IMR-90 (cell line): Measurements from ENCODE around the gene SVOPL. TPM values are rescaled to one million over a fixed set of nuclear protein-coding genes. Genes with fewer than 3 reads are reported as not detected.

Source experiments
- ATAC-seq: fragments of 200-7000 bp; cut with Tn5 transposase; 2 replicates; pipeline ENCODE4 v1.9.1; 2020; ENCODE audit warnings: low read depth, mild to moderate bottlenecking, moderate library complexity
- BruUV-seq: library from RNA; stranded (reverse); fragments of 400-500 nt; replicated peaks from 2 replicates; lab custom pipeline; 2021; lab: Mats Ljungman, UMichigan
- CTCF ChIA-PET: fragments of 300-600 bp; formaldehyde crosslinking; extraction: SDS; loops from one replicate; lab custom pipeline; 2021; ENCODE audit warnings: antibody characterized with exemption; lab: Yijun Ruan, JAX
- POLR2A ChIA-PET: fragments of 300-600 bp; sonication (Branson Sonifier 250); formaldehyde crosslinking; loops from one replicate; lab custom pipeline; 2022; ENCODE audit warnings: antibody characterized with exemption; ENCODE audit not compliant: unreplicated experiment; lab: Charles Lee
- DNase-seq: peaks from one replicate; pipeline ENCODE4 v3.0.0; 2013
- H2AFZ ChIP-seq: replicated peaks from 2 replicates; pipeline ENCODE3; 2013; ENCODE audit warnings: low read length, mild to moderate bottlenecking; ENCODE audit not compliant: poor library complexity
- H2AK5ac ChIP-seq: 2 replicates; pipeline ENCODE4 v1.6.1; 2013; ENCODE audit warnings: low read depth, low read length, inconsistent platforms
- H2AK9ac ChIP-seq: replicated peaks from 2 replicates; pipeline ENCODE3; 2013; ENCODE audit warnings: mild to moderate bottlenecking, low read depth, low read length, moderate library complexity; ENCODE audit not compliant: poor library complexity
- H2BK120ac ChIP-seq: 2 replicates; pipeline ENCODE4 v1.6.1; 2013; ENCODE audit warnings: low read depth, low read length, inconsistent platforms
- H2BK15ac ChIP-seq: 3 replicates; pipeline ENCODE4 v1.6.1; 2013; ENCODE audit warnings: low read depth, low read length, inconsistent platforms
- H2BK20ac ChIP-seq: 2 replicates; pipeline ENCODE4 v1.6.1; 2013; ENCODE audit warnings: low read depth, mild to moderate bottlenecking, inconsistent platforms, low read length, moderate library complexity
- H2BK5ac ChIP-seq: 2 replicates; pipeline ENCODE4 v1.6.1; 2013; ENCODE audit warnings: mild to moderate bottlenecking, low read depth, low read length, inconsistent platforms; ENCODE audit not compliant: poor library complexity, severe bottlenecking
- H3K14ac ChIP-seq: replicated peaks from 2 replicates; pipeline ENCODE4 v1.6.1; 2013; ENCODE audit warnings: low read depth, low read length, inconsistent platforms
- H3K18ac ChIP-seq: 2 replicates; pipeline ENCODE4 v1.6.1; 2013; ENCODE audit warnings: low read depth, low read length, control low read depth
- H3K23ac ChIP-seq: 2 replicates; pipeline ENCODE4 v1.6.1; 2013; ENCODE audit warnings: low read depth, low read length, inconsistent platforms
- H3K27ac ChIP-seq: 2 replicates; pipeline ENCODE4 v1.5.1; 2013; ENCODE audit warnings: mild to moderate bottlenecking, control low read depth, low read length; ENCODE audit not compliant: insufficient read depth
- H3K27me3 ChIP-seq: 2 replicates; pipeline ENCODE4 v1.6.1; 2013; ENCODE audit warnings: low read length; ENCODE audit not compliant: control insufficient read depth, insufficient read depth
- H3K36me3 ChIP-seq: 2 replicates; pipeline ENCODE4 v1.6.1; 2013; ENCODE audit warnings: low read length, mixed read lengths; ENCODE audit not compliant: control insufficient read depth, insufficient read depth
- H3K4ac ChIP-seq: 2 replicates; pipeline ENCODE4 v1.6.1; 2013; ENCODE audit warnings: low read depth, low read length, inconsistent platforms
- H3K4me1 ChIP-seq: 2 replicates; pipeline ENCODE4 v1.6.1; 2013; ENCODE audit warnings: low read length, mixed read lengths; ENCODE audit not compliant: control insufficient read depth, insufficient read depth
- H3K4me2 ChIP-seq: 2 replicates; pipeline ENCODE4 v1.6.1; 2013; ENCODE audit warnings: low read depth, mild to moderate bottlenecking, control low read depth, low read length, moderate library complexity
- H3K4me3 ChIP-seq: 2 replicates; pipeline ENCODE4 v1.5.1; 2013; ENCODE audit warnings: low read depth, mild to moderate bottlenecking, control low read depth, low read length, moderate library complexity; ENCODE audit not compliant: insufficient read depth
- H3K56ac ChIP-seq: 2 replicates; pipeline ENCODE4 v1.6.1; 2013; ENCODE audit warnings: low read length, inconsistent platforms; ENCODE audit not compliant: insufficient read depth; ENCODE audit errors: extremely low read depth
- H3K79me1 ChIP-seq, 2 experiments: 2 replicates each; pipeline ENCODE4 v1.6.1; 2013; ENCODE audit warnings: low read length in 2 of 2, inconsistent platforms in 1 of 2, low read depth in 1 of 2
- H3K9ac ChIP-seq: 2 replicates; pipeline ENCODE4 v1.6.1; 2013; ENCODE audit warnings: low read depth, low read length, control low read depth
- H3K9me1 ChIP-seq: 2 replicates; pipeline ENCODE4 v1.6.1; 2013; ENCODE audit warnings: low read length, inconsistent platforms; ENCODE audit not compliant: insufficient read depth
- H3K9me3 ChIP-seq: 2 replicates; pipeline ENCODE4 v1.6.1; 2013; ENCODE audit warnings: low read length; ENCODE audit not compliant: control insufficient read depth, insufficient read depth
- H4K20me1 ChIP-seq: 2 replicates; pipeline ENCODE4 v1.6.1; 2013; ENCODE audit warnings: low read length, inconsistent platforms; ENCODE audit not compliant: insufficient read depth
- H4K5ac ChIP-seq: 2 replicates; pipeline ENCODE4 v1.6.1; 2013; ENCODE audit warnings: mild to moderate bottlenecking, low read depth, low read length, control low read depth
- H4K8ac ChIP-seq, 2 experiments: 2 replicates each; pipeline ENCODE4 v1.6.1; 2013; ENCODE audit warnings: low read depth in 2 of 2, low read length in 2 of 2, control low read depth in 1 of 2, inconsistent platforms in 1 of 2
- H4K91ac ChIP-seq: 2 replicates; pipeline ENCODE4 v1.6.1; 2013; ENCODE audit warnings: low read depth, low read length, inconsistent platforms; ENCODE audit not compliant: insufficient read depth
- BHLHE40 ChIP-seq: fragments of 150-350 bp; IDR thresholded peaks from 2 replicates; pipeline ENCODE4 v1.6.1; 2016; ENCODE audit warnings: mild to moderate bottlenecking, low read depth, low read length
- CEBPB ChIP-seq: IDR thresholded peaks from 2 replicates; pipeline ENCODE4 v1.6.1; 2012; ENCODE audit warnings: low read depth, low read length, improper control_type of control experiment
- CHD1 ChIP-seq: IDR thresholded peaks from 2 replicates; pipeline ENCODE4 v1.6.1; 2012; ENCODE audit warnings: low read depth, low read length, improper control_type of control experiment
- CTCF ChIP-seq: conservative IDR thresholded peaks from 2 replicates; pipeline ENCODE4 v1.5.1; 2012; ENCODE audit warnings: mild to moderate bottlenecking, low read depth, low read length, improper control_type of control experiment
- FOS ChIP-seq: fragments of 150-350 bp; IDR thresholded peaks from 2 replicates; pipeline ENCODE4 v1.6.1; 2016; ENCODE audit warnings: low read depth, low read length
- MAFK ChIP-seq: IDR thresholded peaks from 2 replicates; pipeline ENCODE4 v1.6.1; 2012; ENCODE audit warnings: low read depth, low read length, improper control_type of control experiment
- MAZ ChIP-seq: IDR thresholded peaks from 2 replicates; pipeline ENCODE4 v1.6.1; 2012; ENCODE audit warnings: low read depth, mild to moderate bottlenecking, low read length, improper control_type of control experiment, moderate library complexity, borderline replicate concordance
- MXI1 ChIP-seq: IDR thresholded peaks from 2 replicates; pipeline ENCODE4 v1.6.1; 2012; ENCODE audit warnings: low read depth, mild to moderate bottlenecking, low read length, moderate library complexity, borderline replicate concordance
- NFE2L2 ChIP-seq: fragments of 150-350 bp; IDR thresholded peaks from 2 replicates; pipeline ENCODE4 v1.6.1; 2016; ENCODE audit warnings: low read depth, mild to moderate bottlenecking, low read length
- POLR2A ChIP-seq: IDR thresholded peaks from 2 replicates; pipeline ENCODE4 v1.6.1; 2012; ENCODE audit warnings: mild to moderate bottlenecking, low read depth, low read length
- RAD21 ChIP-seq: IDR thresholded peaks from 2 replicates; pipeline ENCODE4 v1.6.1; 2012; ENCODE audit warnings: low read length, improper control_type of control experiment
- RCOR1 ChIP-seq: IDR thresholded peaks from 2 replicates; pipeline ENCODE4 v1.6.1; 2012; ENCODE audit warnings: mild to moderate bottlenecking, low read length, improper control_type of control experiment; ENCODE audit not compliant: insufficient replicate concordance
- RFX5 ChIP-seq: IDR thresholded peaks from 2 replicates; pipeline ENCODE4 v1.8.0; 2012; ENCODE audit warnings: low read depth, mild to moderate bottlenecking, low read length, moderate library complexity
- SMC3 ChIP-seq: fragments of 150-350 bp; IDR thresholded peaks from 2 replicates; pipeline ENCODE4 v1.6.1; 2016; ENCODE audit warnings: low read depth, mild to moderate bottlenecking, antibody characterized with exemption, low read length, moderate library complexity
- WGBS, 2 experiments: methylation state at CpG; one replicate each; pipeline versions ENCODE4 v1.1.5 to v1.1.7; 2013; ENCODE audit warnings: missing lambda C conversion rate in 2 of 2; ENCODE audit not compliant: insufficient read length in 1 of 2; ENCODE audit errors: extremely low coverage in 2 of 2; 5-methylcytosine and 5-hydroxymethylcytosine counted together
- dilution Hi-C: fragments of 300-500 bp; cut with HindIII; formaldehyde crosslinking; loops from one replicate; pipeline ENCODE4 v1.14.3; 2018; ENCODE audit warnings: low sequenced_read_pairs; ENCODE audit not compliant: unreplicated experiment
- in situ Hi-C: fragments of 300-500 bp; cut with MboI; formaldehyde crosslinking; loops from 3 replicates; pipeline ENCODE4 v1.14.3; 2019; ENCODE audit warnings: low sequenced_read_pairs, inconsistent platforms, mixed read lengths
- intact Hi-C: fragments of 100-400 bp; cut with micrococcal nuclease; formaldehyde crosslinking; loops from 2 replicates; pipeline ENCODE4 v1.10.0; 2022
- polyA plus RNA-seq, 3 experiments: library from polyadenylated mRNA; depleted of rRNA; stranded (reverse); fragments of >200 nt; gene quantifications; 2 replicates each; pipeline ENCODE4 v1.2.3, GENCODE V29; 2012; ENCODE audit warnings: low replicate concordance in 1 of 3
- total RNA-seq: library from RNA; depleted of rRNA; stranded (reverse); fragments of >200 nt; gene quantifications from 2 replicates; pipeline ENCODE4 v1.2.3, GENCODE V29; 2012
- TF ChIP-seq, protein P1 (sequence below): fragments of 150-350 bp; IDR thresholded peaks from 2 replicates; pipeline ENCODE4 v1.6.1; 2016; ENCODE audit warnings: low read depth, mild to moderate bottlenecking, low read length, moderate library complexity, borderline replicate concordance
- TF ChIP-seq, protein P2 (sequence below): fragments of 150-350 bp; IDR thresholded peaks from 2 replicates; pipeline ENCODE4 v1.6.1; 2017; ENCODE audit warnings: mild to moderate bottlenecking, antibody characterized with exemption, low read length, low read depth

The SVOPL gene
- total and polyA plus RNA-seq, 2 of the 4 experiments (the other 2 are of a cell fraction): not detected

DNA sequence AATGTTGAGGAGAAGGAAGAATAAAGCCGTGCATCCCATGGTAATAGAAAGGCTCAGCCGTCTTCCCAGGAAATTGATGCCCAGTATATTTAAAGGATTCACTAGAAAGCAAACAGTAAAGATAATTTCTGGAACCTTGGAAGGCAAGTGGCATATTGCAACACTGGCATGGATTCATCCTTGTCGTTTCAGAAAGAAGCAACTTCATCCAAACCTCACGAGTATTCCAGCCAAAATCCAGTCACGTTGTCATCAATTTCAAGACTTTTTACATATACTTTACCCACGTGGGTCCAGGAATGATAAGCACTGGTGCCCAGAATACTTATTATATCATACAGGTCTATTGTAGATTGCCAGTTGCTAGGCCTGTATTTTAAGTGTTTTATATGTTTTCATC, 73.8 kb downstream of the SVOPL start:
- no TSS peak for BruUV-seq
- no peak for TF ChIP-seq RAD21
- TF ChIP-seq SMC3: no peak
- no peak for TF ChIP-seq MAFK
- no peak for TF ChIP-seq CTCF
- no peak for TF ChIP-seq FOS
- no peak for TF ChIP-seq BHLHE40
- TF ChIP-seq RCOR1: no peak
- no peak for TF ChIP-seq CEBPB
- TF ChIP-seq MAZ: no peak
- no peak for TF ChIP-seq MXI1
- TF ChIP-seq POLR2A: no peak
- TF ChIP-seq CHD1: no peak
- TF ChIP-seq RFX5: no peak
- TF ChIP-seq, protein P1, sequence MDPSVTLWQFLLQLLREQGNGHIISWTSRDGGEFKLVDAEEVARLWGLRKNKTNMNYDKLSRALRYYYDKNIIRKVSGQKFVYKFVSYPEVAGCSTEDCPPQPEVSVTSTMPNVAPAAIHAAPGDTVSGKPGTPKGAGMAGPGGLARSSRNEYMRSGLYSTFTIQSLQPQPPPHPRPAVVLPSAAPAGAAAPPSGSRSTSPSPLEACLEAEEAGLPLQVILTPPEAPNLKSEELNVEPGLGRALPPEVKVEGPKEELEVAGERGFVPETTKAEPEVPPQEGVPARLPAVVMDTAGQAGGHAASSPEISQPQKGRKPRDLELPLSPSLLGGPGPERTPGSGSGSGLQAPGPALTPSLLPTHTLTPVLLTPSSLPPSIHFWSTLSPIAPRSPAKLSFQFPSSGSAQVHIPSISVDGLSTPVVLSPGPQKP: no peak
- TF ChIP-seq, protein P2, sequence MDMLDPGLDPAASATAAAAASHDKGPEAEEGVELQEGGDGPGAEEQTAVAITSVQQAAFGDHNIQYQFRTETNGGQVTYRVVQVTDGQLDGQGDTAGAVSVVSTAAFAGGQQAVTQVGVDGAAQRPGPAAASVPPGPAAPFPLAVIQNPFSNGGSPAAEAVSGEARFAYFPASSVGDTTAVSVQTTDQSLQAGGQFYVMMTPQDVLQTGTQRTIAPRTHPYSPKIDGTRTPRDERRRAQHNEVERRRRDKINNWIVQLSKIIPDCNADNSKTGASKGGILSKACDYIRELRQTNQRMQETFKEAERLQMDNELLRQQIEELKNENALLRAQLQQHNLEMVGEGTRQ: no peak
- TF ChIP-seq NFE2L2: no peak
- in situ Hi-C loops: no loop called here
- no peak overlapping the region for H2AK5ac ChIP-seq
- H2AK9ac ChIP-seq: no peak overlapping the region
- DNase-seq: no peak
- H2BK20ac ChIP-seq: no peak overlapping the region
- WGBS, 2 experiments: 29% methylated on average over 1 of the region's 6 CpGs; no CpG with 5 or more reads in 1 of the 2 experiments
- H4K5ac ChIP-seq: no peak overlapping the region
- dilution Hi-C loops: no loop called here
- no peak overlapping the region for H3K9ac ChIP-seq
- no peak overlapping the region for H3K14ac ChIP-seq
- no peaks in the 10 kb centered on the region for H3K4me1 ChIP-seq
- no peak overlapping the region for H3K27ac ChIP-seq
- no peak overlapping the region for H2AFZ ChIP-seq
- no peaks in the 10 kb centered on the region for H3K9me3 ChIP-seq
- no peak overlapping the region for H3K56ac ChIP-seq
- H3K27me3 ChIP-seq: no peaks in the 10 kb centered on the region
- H2BK5ac ChIP-seq: no peak overlapping the region
- ATAC-seq: no peak
- intact Hi-C loops: no loop called here
- CTCF ChIA-PET: no interaction called here
- H3K4me3 ChIP-seq: no peak overlapping the region
- H3K18ac ChIP-seq: no peak overlapping the region
- no peak overlapping the region for H4K8ac ChIP-seq
- POLR2A ChIA-PET: no interaction called here
- H3K23ac ChIP-seq: no peak overlapping the region
- no peak overlapping the region for H2BK120ac ChIP-seq
- H2BK15ac ChIP-seq: no peak overlapping the region
- H3K4me2 ChIP-seq: no peak overlapping the region
- H3K79me1 ChIP-seq: no peaks in the 10 kb centered on the region
- H3K9me1 ChIP-seq: no peaks in the 10 kb centered on the region
- H3K36me3 ChIP-seq: no peaks in the 10 kb centered on the region
- H3K4ac ChIP-seq: no peak overlapping the region
- H4K20me1 ChIP-seq: no peaks in the 10 kb centered on the region
- H4K91ac ChIP-seq: no peak overlapping the region
